Endothelial cell of umbilical vein (primary cell): ENCODE data around the gene TBL3. TPM values are rescaled to one million over a fixed set of nuclear protein-coding genes. Genes with fewer than 3 reads are reported as not detected.
"Not testable (repeated sequence)": the region's sequence is repeated elsewhere in the genome, so short reads cannot be mapped to it uniquely, and the experiment has no call there.

Source experiments
- BruUV-seq: library from RNA; stranded (reverse); fragments of 400-500 nt; replicated peaks from 2 replicates; lab custom pipeline; 2021; lab: Mats Ljungman, UMichigan
- CTCF ChIA-PET: fragments of 300-600, 350-600 bp; sonication (Branson Sonifier 250); formaldehyde crosslinking; loops from one replicate; lab custom pipeline; 2021; ENCODE audit warnings: antibody characterized with exemption, inconsistent platforms; lab: Charles Lee
- POLR2A ChIA-PET: fragments of 300-600, 350-600 bp; sonication (Branson Sonifier 250); formaldehyde crosslinking; loops from one replicate; lab custom pipeline; 2021; ENCODE audit warnings: antibody characterized with exemption, inconsistent platforms; lab: Charles Lee
- DNase-seq: peaks from one replicate; pipeline ENCODE4 v3.0.0-alpha.2; 2011; ENCODE audit warnings: low read depth, low spot score
- FAIRE-seq: peaks from 2 replicates; lab custom pipeline; 2011; peaks lifted over from hg19 to GRCh38; lab: Jason Lieb, UNC
- H2AFZ ChIP-seq: 2 replicates; pipeline ENCODE4 v1.6.0; 2012; ENCODE audit warnings: low read depth, low read length, control low read depth, inconsistent platforms
- H3K27ac ChIP-seq: 2 replicates; pipeline ENCODE4 v1.5.1; 2011; ENCODE audit warnings: low read depth, mild to moderate bottlenecking, control low read depth, low read length, moderate library complexity; ENCODE audit not compliant: insufficient read depth
- H3K27me3 ChIP-seq, 2 experiments: 2 replicates each; pipeline versions ENCODE4 v1.6.0 to v1.6.1; 2011; ENCODE audit warnings: low read length in 2 of 2, mixed read lengths in 1 of 2; ENCODE audit not compliant: control insufficient read depth in 2 of 2, insufficient read depth in 2 of 2
- H3K36me3 ChIP-seq, 2 experiments: 2 replicates in 1 of 2; 3 replicates in 1 of 2; pipeline ENCODE4 v1.5.1; 2011; ENCODE audit warnings: low read length in 2 of 2, mild to moderate bottlenecking in 1 of 2, moderate library complexity in 1 of 2; ENCODE audit not compliant: control insufficient read depth in 2 of 2, insufficient read depth in 2 of 2; ENCODE audit errors: extremely low read depth in 1 of 2
- H3K4me1 ChIP-seq: 3 replicates; pipeline ENCODE4 v1.5.1; 2011; ENCODE audit warnings: mild to moderate bottlenecking, low read length; ENCODE audit not compliant: control insufficient read depth, insufficient read depth; ENCODE audit errors: extremely low read depth
- H3K4me2 ChIP-seq: 2 replicates; pipeline ENCODE4 v1.6.1; 2011; ENCODE audit warnings: low read length, control low read depth, mixed read lengths; ENCODE audit not compliant: insufficient read depth
- H3K4me3 ChIP-seq, 3 experiments: fragments of 200-600 bp in 1 of 3; sonication (generic), shearing (Covaris generic) in 1 of 3; replicated peaks in 1 of 3; 2 replicates each; pipeline ENCODE4 v1.5.1; 2011 to 2016; ENCODE audit warnings: control low read depth in 3 of 3, low read length in 3 of 3, mild to moderate bottlenecking in 2 of 3, inconsistent platforms in 1 of 3, low read depth in 1 of 3, moderate library complexity in 1 of 3; ENCODE audit not compliant: insufficient read depth in 1 of 3
- H3K79me2 ChIP-seq: 2 replicates; pipeline ENCODE4 v1.6.0; 2012; ENCODE audit warnings: low read length, inconsistent platforms; ENCODE audit not compliant: control insufficient read depth, insufficient read depth
- H3K9ac ChIP-seq: replicated peaks from 2 replicates; pipeline ENCODE3; 2011; ENCODE audit warnings: low read length, control low read depth; ENCODE audit not compliant: insufficient read depth; ENCODE audit errors: extremely low read depth
- H3K9me1 ChIP-seq: replicated peaks from 3 replicates; pipeline ENCODE4 v1.6.0; 2011; ENCODE audit warnings: mild to moderate bottlenecking, low read length; ENCODE audit not compliant: control insufficient read depth, insufficient read depth; ENCODE audit errors: extremely low read depth
- H3K9me3 ChIP-seq: replicated peaks from 2 replicates; pipeline ENCODE4 v1.5.1; 2012; ENCODE audit warnings: low read length, inconsistent platforms; ENCODE audit not compliant: control insufficient read depth, insufficient read depth
- H4K20me1 ChIP-seq: replicated peaks from 2 replicates; pipeline ENCODE3; 2011; ENCODE audit warnings: mild to moderate bottlenecking, low read length; ENCODE audit not compliant: control insufficient read depth, insufficient read depth; ENCODE audit errors: extremely low read depth
- CTCF ChIP-seq, 2 donors: IDR thresholded peaks; 1 replicate in 1 of 2; 2 replicates in 1 of 2; pipeline ENCODE4 v1.5.1; 2011; ENCODE audit warnings: low read length in 2 of 2, mild to moderate bottlenecking in 2 of 2, moderate library complexity in 2 of 2, control low read depth in 1 of 2, inconsistent platforms in 1 of 2, low read depth in 1 of 2; ENCODE audit not compliant: insufficient read depth in 1 of 2; ENCODE audit errors: extremely low read depth in 1 of 2
- EZH2 ChIP-seq: IDR thresholded peaks from 2 replicates; pipeline ENCODE4 v1.6.1; 2012; ENCODE audit warnings: borderline replicate concordance, low read depth, mild to moderate bottlenecking, moderate library complexity, low read length, inconsistent platforms; ENCODE audit not compliant: severe bottlenecking
- FOS ChIP-seq: IDR thresholded peaks from 2 replicates; pipeline ENCODE4 v1.6.1; 2011; ENCODE audit warnings: mild to moderate bottlenecking, low read length, moderate library complexity, borderline replicate concordance; ENCODE audit not compliant: insufficient read depth
- GATA2 ChIP-seq: IDR thresholded peaks from 2 replicates; pipeline ENCODE4 v1.7.0; 2011; ENCODE audit warnings: low read depth, mild to moderate bottlenecking, moderate library complexity, mixed read lengths, low read length; ENCODE audit not compliant: insufficient read length, insufficient read depth
- JUN ChIP-seq: IDR thresholded peaks from 2 replicates; pipeline ENCODE4 v1.6.1; 2011; ENCODE audit warnings: borderline replicate concordance, low read depth; ENCODE audit not compliant: insufficient read length, insufficient read depth
- MAX ChIP-seq: IDR thresholded peaks from 2 replicates; pipeline ENCODE4 v1.6.1; 2011; ENCODE audit not compliant: insufficient read depth, insufficient read length
- MYC ChIP-seq: IDR thresholded peaks from one replicate; pipeline ENCODE4 v1.6.1; 2011; ENCODE audit warnings: mild to moderate bottlenecking, low read depth, low read length
- POLR2A ChIP-seq: IDR thresholded peaks from 2 replicates; pipeline ENCODE4 v1.6.1; 2012; ENCODE audit warnings: low read depth, mild to moderate bottlenecking, control low read depth, low read length
- POLR2AphosphoS5 ChIP-seq: IDR thresholded peaks from 2 replicates; pipeline ENCODE4 v1.6.1; 2012; ENCODE audit warnings: low read depth, mild to moderate bottlenecking, control low read depth, low read length, moderate library complexity; ENCODE audit not compliant: insufficient read depth
- dilution Hi-C: fragments of 300-500 bp; cut with MboI; formaldehyde crosslinking; loops from one replicate; pipeline ENCODE4 v1.15.0; 2019; ENCODE audit warnings: low sequenced_read_pairs; ENCODE audit not compliant: extremely low pct_ligation_motif_present
- intact Hi-C: fragments of 100-400 bp; cut with micrococcal nuclease; formaldehyde crosslinking; loops from one replicate; pipeline ENCODE4 v1.10.0; 2022
- polyA plus RNA-seq, 4 experiments: library from polyadenylated mRNA; depleted of rRNA in 3 of 4; stranded (reverse) in 3 of 4; unstranded in 1 of 4; fragments of >200 nt; gene quantifications; 2 replicates each; pipeline versions ENCODE4 v1.2.1 to v1.2.3, GENCODE V29; 2011 to 2012; ENCODE audit warnings: missing spikeins in 1 of 4
- total RNA-seq: library from RNA; stranded (reverse); gene quantifications from 2 replicates; pipeline ENCODE4 v1.2.3, GENCODE V29; 2021

TBL3 gene
- total and polyA plus RNA-seq, 2 donors (not counting 3 experiments of a cell fraction or from before 2014, with no cell fraction given), result 42.2 to 77.1 TPM

- Histone ChIP-seq H2AFZ (no peak overlapping the region), H3K79me2 (no peaks in the 10 kb centered on the region), H3K36me3 (peaks cover 0 to 15% of the 10 kb centered on the region in 2 experiments), H3K27ac (no peak overlapping the region), H3K4me3 (no peak overlapping the region), H3K9me1 (no peaks in the 10 kb centered on the region), H4K20me1 (no peaks in the 10 kb centered on the region), H3K9me3 (no peaks in the 10 kb centered on the region), H3K4me1 (peaks cover 9% of the 10 kb centered on the region), H3K9ac (no peak overlapping the region), H3K27me3 (no peaks in the 10 kb centered on the region), H3K4me2 (no peak overlapping the region)
- ChIA-PET CTCF (no interaction called here), POLR2A (no interaction called here)
- intact Hi-C loops (no loop called here), dilution Hi-C loops (no loop called here)
- BruUV-seq, result TSS peak; percentile 10
- FAIRE-seq (no peak), DNase-seq (no peak)
- TF ChIP-seq POLR2AphosphoS5 (no peak), POLR2A (no peak)
These were observed 33.5 kb upstream of the TBL3 start for GRCh38 chr16:1938316-1938715.

- Histone ChIP-seq H3K27ac (no peak overlapping the region), H3K4me1 (peaks cover 12% of the 10 kb centered on the region), H3K4me3 (no peak overlapping the region), H3K9ac (no peak overlapping the region), H3K9me1 (no peaks in the 10 kb centered on the region), H3K4me2 (no peak overlapping the region), H3K9me3 (no peaks in the 10 kb centered on the region), H3K27me3 (no peaks in the 10 kb centered on the region), H2AFZ (no peak overlapping the region), H3K79me2 (no peaks in the 10 kb centered on the region), H3K36me3 (peaks cover 0 to 15% of the 10 kb centered on the region in 2 experiments), H4K20me1 (no peaks in the 10 kb centered on the region)
- POLR2A ChIA-PET, result no interaction called here
- FAIRE-seq (no peak), DNase-seq (no peak)
- dilution Hi-C loops (no loop called here), intact Hi-C loops (no loop called here)
- BruUV-seq, result no TSS peak
- CTCF ChIA-PET, result no interaction called here
- no peak for TF ChIP-seq POLR2AphosphoS5
- TF ChIP-seq GATA2, result no peak
- TF ChIP-seq JUN, result no peak
- TF ChIP-seq EZH2, result no peak
- no peak for TF ChIP-seq MYC
- TF ChIP-seq POLR2A, result no peak
- TF ChIP-seq FOS, result no peak
- no peak for TF ChIP-seq MAX
- no peak for TF ChIP-seq CTCF (IDR thresholded peaks at IDR 0.05; ENCODE audit: extremely low read depth in 1 of 2, insufficient read depth in 1 of 2, low read depth in 1 of 2, low read length in 2 of 2)
These were observed 32.9 kb upstream of the TBL3 start for GRCh38 chr16:1938910-1939309.

- FAIRE-seq, intact Hi-C loops: not testable (repeated sequence)
- CTCF ChIA-PET, result interaction anchor here (1.0 kb wide), 1 partner anchor 30 kb away, joined by 3 read pairs; no protein-coding TSS in a partner anchor
These were observed 32.0 kb upstream of the TBL3 start for GRCh38 chr16:1939833-1940232.

More at GRCh38 chr16:1939833-1940232, 32.0 kb upstream of the TBL3 start:
- H3K4me3 ChIP-seq, H3K79me2 ChIP-seq, H3K9me1 ChIP-seq, H3K9ac ChIP-seq, POLR2A ChIA-PET, H3K27me3 ChIP-seq, DNase-seq, H3K9me3 ChIP-seq, H2AFZ ChIP-seq, H3K27ac ChIP-seq, H4K20me1 ChIP-seq, BruUV-seq, H3K4me2 ChIP-seq, dilution Hi-C loops: not testable (repeated sequence)
- Histone ChIP-seq H3K4me1 (peaks cover 12% of the 10 kb centered on the region), H3K36me3 (peaks cover 0 to 15% of the 10 kb centered on the region in 2 experiments)
